Measurements from ENCODE around the gene UBR7. TPM values are rescaled to one million over a fixed set of nuclear protein-coding genes. Genes with fewer than 3 reads are reported as not detected.

UBR7 gene
- total and polyA plus RNA-seq, 12 donors: 7.8 to 32.9 (median 17.9) TPM

DNA sequence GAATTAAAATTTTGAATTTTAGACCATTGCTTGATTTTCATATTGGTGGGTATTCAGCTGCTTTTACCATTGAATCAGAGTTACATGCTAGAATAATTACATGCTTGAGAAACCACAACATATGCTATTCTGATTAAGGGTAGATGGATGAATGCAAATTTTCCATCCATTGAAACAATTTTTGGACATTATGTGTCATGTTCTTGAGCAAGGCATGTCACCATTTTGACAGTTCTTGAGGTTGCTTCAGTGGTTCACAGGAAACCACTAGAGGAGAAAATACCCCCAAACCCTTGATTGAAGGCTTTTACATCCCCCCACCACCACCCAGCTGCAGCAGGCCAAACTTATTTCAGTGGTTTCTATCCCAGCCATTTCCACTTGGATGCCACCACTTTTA, 13.5 kb downstream of the UBR7 start:
- TF ChIP-seq, protein P1, sequence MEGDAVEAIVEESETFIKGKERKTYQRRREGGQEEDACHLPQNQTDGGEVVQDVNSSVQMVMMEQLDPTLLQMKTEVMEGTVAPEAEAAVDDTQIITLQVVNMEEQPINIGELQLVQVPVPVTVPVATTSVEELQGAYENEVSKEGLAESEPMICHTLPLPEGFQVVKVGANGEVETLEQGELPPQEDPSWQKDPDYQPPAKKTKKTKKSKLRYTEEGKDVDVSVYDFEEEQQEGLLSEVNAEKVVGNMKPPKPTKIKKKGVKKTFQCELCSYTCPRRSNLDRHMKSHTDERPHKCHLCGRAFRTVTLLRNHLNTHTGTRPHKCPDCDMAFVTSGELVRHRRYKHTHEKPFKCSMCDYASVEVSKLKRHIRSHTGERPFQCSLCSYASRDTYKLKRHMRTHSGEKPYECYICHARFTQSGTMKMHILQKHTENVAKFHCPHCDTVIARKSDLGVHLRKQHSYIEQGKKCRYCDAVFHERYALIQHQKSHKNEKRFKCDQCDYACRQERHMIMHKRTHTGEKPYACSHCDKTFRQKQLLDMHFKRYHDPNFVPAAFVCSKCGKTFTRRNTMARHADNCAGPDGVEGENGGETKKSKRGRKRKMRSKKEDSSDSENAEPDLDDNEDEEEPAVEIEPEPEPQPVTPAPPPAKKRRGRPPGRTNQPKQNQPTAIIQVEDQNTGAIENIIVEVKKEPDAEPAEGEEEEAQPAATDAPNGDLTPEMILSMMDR (IDR thresholded peaks at IDR 0.05): no peak
- TF ChIP-seq POLR2A (IDR thresholded peaks at IDR 0.05): no peak

DNA sequence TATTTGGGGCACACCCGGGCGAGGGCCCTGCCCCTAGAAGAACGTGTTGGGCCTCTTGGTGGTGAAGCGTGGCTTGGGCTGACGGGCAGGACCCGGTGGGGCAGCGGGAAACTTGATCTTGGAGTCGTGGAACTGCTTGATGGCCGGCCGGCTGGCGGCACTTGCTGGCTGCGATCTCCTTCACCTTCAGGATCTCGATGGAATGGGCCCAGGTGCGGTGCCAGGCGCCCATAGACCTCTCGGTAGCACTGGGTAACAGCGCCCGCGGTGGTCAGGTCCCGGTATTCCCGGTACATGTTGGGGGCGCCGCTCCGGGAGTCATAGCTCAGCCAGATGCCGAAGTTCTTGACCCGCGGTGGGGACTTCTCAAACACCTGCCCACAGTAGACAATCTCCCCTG, 16.5 kb downstream of the UBR7 start:
- DNase-seq: no peak
- 96 to 99% (median 98%) methylated on average over 14 to 27 of the region's 27 CpGs for WGBS, 4 donors
- TF ChIP-seq, protein P1 (IDR thresholded peaks at IDR 0.05): no peak
- Histone ChIP-seq H3K4me3 (no peak overlapping the region), H3K9me3 (replicated peaks in 1 of 3) (no peaks in the 10 kb centered on the region), H3K4me1 (replicated peaks in 1 of 2) (no peaks in the 10 kb centered on the region), H3K27me3 (no peaks in the 10 kb centered on the region), H3K27ac (no peak overlapping the region), H3K36me3 (replicated peaks in 1 of 2) (peaks cover 0 to 64% of the 10 kb centered on the region in 2 donors)
- intact Hi-C loops (cut with DNase I): no loop called here

More for the DNA sequence above, 13.5 kb downstream of the UBR7 start:
- Histone ChIP-seq H3K36me3 (replicated peaks in 1 of 2) (peaks cover 0 to 76% of the 10 kb centered on the region in 2 donors), H3K4me3 (no peak overlapping the region), H3K4me1 (replicated peaks in 1 of 2) (no peaks in the 10 kb centered on the region), H3K9me3 (replicated peaks in 1 of 3) (no peaks in the 10 kb centered on the region), H3K27ac (no peak overlapping the region), H3K27me3 (no peaks in the 10 kb centered on the region)
- DNase-seq: no peak
- intact Hi-C loops (cut with DNase I): no loop called here

DNA sequence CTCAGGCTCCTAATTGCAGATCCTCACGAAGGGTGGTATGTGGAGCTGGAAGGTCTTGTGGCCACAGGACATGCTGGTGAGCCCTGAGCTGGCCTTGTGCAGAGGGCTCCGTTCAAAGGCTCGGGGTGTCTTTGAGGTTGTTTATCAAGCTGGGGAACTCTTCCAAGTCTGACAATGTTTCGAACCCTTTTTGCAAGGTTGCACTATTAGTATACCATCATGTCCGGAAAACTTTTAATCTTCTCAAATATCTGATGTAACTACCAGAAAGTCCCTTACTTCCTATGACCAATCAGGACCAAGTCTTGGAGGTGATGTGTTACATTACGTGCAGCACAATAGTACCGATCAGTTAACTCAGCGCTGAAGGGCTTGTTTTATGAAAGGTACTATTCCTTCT, 21.5 kb downstream of the UBR7 start:
- Histone ChIP-seq H3K4me3 (no peak overlapping the region), H3K4me1 (replicated peaks in 1 of 2) (no peaks in the 10 kb centered on the region), H3K36me3 (replicated peaks in 1 of 2) (peaks cover 0 to 26% of the 10 kb centered on the region in 2 donors), H3K27ac (no peak overlapping the region), H3K9me3 (replicated peaks in 1 of 3) (no peaks in the 10 kb centered on the region), H3K27me3 (no peaks in the 10 kb centered on the region)
- WGBS, 4 donors: 93 to 98% (median 97%) methylated on average over 8 of the region's 8 CpGs
- intact Hi-C loops (cut with DNase I): no loop called here
- DNase-seq: no peak
- TF ChIP-seq POLR2A (IDR thresholded peaks at IDR 0.05): no peak
- TF ChIP-seq, protein P1 (IDR thresholded peaks at IDR 0.05): no peak

DNA sequence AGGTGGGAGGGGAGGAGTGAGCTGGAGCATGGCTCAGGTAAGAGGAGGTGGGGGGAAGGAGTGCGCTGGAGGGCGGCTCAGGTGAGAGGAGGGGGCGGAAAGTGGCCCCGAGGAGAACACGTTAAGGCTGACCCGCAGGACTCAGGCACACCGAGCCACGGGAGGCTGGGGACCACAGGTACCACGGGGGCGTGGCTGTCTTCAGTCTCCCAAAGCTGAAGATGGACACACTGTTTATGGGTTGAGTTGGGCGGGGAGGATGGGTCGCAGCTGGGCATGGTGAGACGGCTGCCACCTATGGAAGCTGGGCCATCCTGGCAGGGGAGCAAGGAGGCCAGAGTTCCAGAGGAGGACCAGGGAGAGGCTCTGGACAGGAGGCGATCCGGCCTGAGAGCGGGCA, 23.5 kb downstream of the UBR7 start:
- TF ChIP-seq POLR2A (IDR thresholded peaks at IDR 0.05): no peak
- TF ChIP-seq, protein P1 (IDR thresholded peaks at IDR 0.05): no peak
- Histone ChIP-seq H3K4me3 (no peak overlapping the region), H3K27me3 (no peaks in the 10 kb centered on the region), H3K4me1 (replicated peaks in 1 of 2) (no peaks in the 10 kb centered on the region), H3K9me3 (replicated peaks in 1 of 3) (no peaks in the 10 kb centered on the region), H3K36me3 (replicated peaks in 1 of 2) (peaks cover 0 to 20% of the 10 kb centered on the region in 2 donors), H3K27ac (no peak overlapping the region)
- DNase-seq: no peak
- intact Hi-C loops (cut with DNase I): loop anchor here (10.0 kb wide), 2 partner anchors 104 to 314 kb away; partner anchors contain the start of gene BTBD7 (in 1 of the 2)
- 93 to 98% (median 97%) methylated on average over 16 of the region's 16 CpGs for WGBS, 4 donors
